Subcutaneous abdominal adipose tissue (tissue), 5 donors: ENCODE measurements around the gene SEMA3G.

Source experiments
- H3K27ac ChIP-seq: one replicate; pipeline ENCODE4 v1.7.0; 2013; ENCODE audit warnings: low read depth, mild to moderate bottlenecking, inconsistent platforms, low read length, moderate library complexity
- H3K27me3 ChIP-seq, 5 donors: one replicate each; pipeline ENCODE4 v1.7.0; 2013; ENCODE audit warnings: low read length in 5 of 5, inconsistent platforms in 1 of 5; ENCODE audit not compliant: control insufficient read depth in 5 of 5, insufficient read depth in 4 of 5
- H3K36me3 ChIP-seq, 5 donors: one replicate each; pipeline ENCODE4 v1.7.0; 2013; ENCODE audit warnings: low read length in 5 of 5; ENCODE audit not compliant: control insufficient read depth in 5 of 5, insufficient read depth in 5 of 5
- H3K4me1 ChIP-seq, 5 donors: one replicate each; pipeline ENCODE4 v1.7.0; 2013; ENCODE audit warnings: low read length in 5 of 5, mild to moderate bottlenecking in 3 of 5, moderate library complexity in 1 of 5; ENCODE audit not compliant: control insufficient read depth in 5 of 5, insufficient read depth in 5 of 5
- H3K4me3 ChIP-seq, 5 donors: one replicate each; pipeline ENCODE4 v1.7.0; 2013; ENCODE audit warnings: low read length in 5 of 5, low read depth in 1 of 5
- H3K9ac ChIP-seq, 5 donors: one replicate each; pipeline ENCODE4 v1.7.0; 2013; ENCODE audit warnings: low read length in 5 of 5, mild to moderate bottlenecking in 4 of 5, moderate library complexity in 3 of 5
- H3K9me3 ChIP-seq, 5 donors: one replicate each; pipeline ENCODE4 v1.7.0; 2013; ENCODE audit warnings: low read length in 5 of 5; ENCODE audit not compliant: control insufficient read depth in 5 of 5
- donor health status: healthy.
- donor health status: healthy.
- donor health status: healthy.
- donor health status: healthy.
- donor health status: healthy.

SEMA3G gene

GRCh38 chr3:52420388-52420787 is 24.5 kb downstream of the SEMA3G start:
- peak overlapping the region in 1 of 5 donors; percentile 5 for H3K9ac ChIP-seq
- no peak overlapping the region for H3K27ac ChIP-seq
- H3K9me3 ChIP-seq: no peaks in the 10 kb centered on the region
- H3K36me3 ChIP-seq: peaks cover 0 to 10% (median 4%) of the 10 kb centered on the region in 5 donors
- H3K4me1 ChIP-seq: peaks cover 3 to 21% (median 11%) of the 10 kb centered on the region in 5 donors
- no peak overlapping the region for H3K4me3 ChIP-seq
- no peaks in the 10 kb centered on the region for H3K27me3 ChIP-seq

- Histone ChIP-seq H3K4me3 (no peak overlapping the region), H3K9ac (no peak overlapping the region), H3K27ac (no peak overlapping the region), H3K4me1 (peaks cover 10 to 36% (median 28%) of the 10 kb centered on the region in 5 donors), H3K27me3 (no peaks in the 10 kb centered on the region), H3K9me3 (no peaks in the 10 kb centered on the region), H3K36me3 (peaks cover 0 to 8% (median 2%) of the 10 kb centered on the region in 5 donors)
These were observed 29.1 kb downstream of the SEMA3G start for GRCh38 chr3:52415800-52416199.

DNA sequence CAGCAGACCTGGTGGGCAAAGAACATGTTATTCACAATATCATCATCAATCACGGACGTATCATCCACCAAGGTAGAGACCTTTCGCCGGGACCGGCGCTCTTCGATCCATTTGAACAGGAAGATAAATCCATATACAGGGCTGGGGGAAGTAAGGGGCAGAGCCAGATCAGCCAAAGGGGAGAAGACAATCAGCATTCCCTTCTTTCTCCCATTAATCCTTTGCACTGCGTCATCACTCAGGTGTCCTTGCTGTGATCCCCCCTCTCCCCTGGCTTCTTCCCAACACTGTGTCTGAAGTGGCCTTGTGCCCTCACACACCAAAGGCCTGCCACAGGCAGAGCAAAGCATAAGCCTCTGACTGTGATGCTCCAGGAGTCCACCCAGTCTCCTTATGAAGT is 36.4 kb downstream of the SEMA3G start:
- Histone ChIP-seq H3K36me3 (peaks cover 6 to 53% (median 48%) of the 10 kb centered on the region in 5 donors), H3K9ac (peak overlapping the region; percentile 64 to 98 (median 94)), H3K4me1 (peaks cover 15 to 58% (median 44%) of the 10 kb centered on the region in 5 donors), H3K9me3 (no peaks in the 10 kb centered on the region), H3K27ac (peak overlapping the region; percentile 86), H3K4me3 (peak overlapping the region in 3 of 5 donors; percentile 79 to 85 (median 83)), H3K27me3 (no peaks in the 10 kb centered on the region)

GRCh38 chr3:52407779-52408178 is 37.1 kb downstream of the SEMA3G start:
- Histone ChIP-seq H3K9me3 (no peaks in the 10 kb centered on the region), H3K27ac (no peak overlapping the region), H3K4me1 (peaks cover 15 to 52% (median 42%) of the 10 kb centered on the region in 5 donors), H3K36me3 (peaks cover 2 to 60% (median 55%) of the 10 kb centered on the region in 5 donors), H3K27me3 (no peaks in the 10 kb centered on the region), H3K9ac (peak overlapping the region in 1 of 5 donors; percentile 98), H3K4me3 (no peak overlapping the region)

DNA sequence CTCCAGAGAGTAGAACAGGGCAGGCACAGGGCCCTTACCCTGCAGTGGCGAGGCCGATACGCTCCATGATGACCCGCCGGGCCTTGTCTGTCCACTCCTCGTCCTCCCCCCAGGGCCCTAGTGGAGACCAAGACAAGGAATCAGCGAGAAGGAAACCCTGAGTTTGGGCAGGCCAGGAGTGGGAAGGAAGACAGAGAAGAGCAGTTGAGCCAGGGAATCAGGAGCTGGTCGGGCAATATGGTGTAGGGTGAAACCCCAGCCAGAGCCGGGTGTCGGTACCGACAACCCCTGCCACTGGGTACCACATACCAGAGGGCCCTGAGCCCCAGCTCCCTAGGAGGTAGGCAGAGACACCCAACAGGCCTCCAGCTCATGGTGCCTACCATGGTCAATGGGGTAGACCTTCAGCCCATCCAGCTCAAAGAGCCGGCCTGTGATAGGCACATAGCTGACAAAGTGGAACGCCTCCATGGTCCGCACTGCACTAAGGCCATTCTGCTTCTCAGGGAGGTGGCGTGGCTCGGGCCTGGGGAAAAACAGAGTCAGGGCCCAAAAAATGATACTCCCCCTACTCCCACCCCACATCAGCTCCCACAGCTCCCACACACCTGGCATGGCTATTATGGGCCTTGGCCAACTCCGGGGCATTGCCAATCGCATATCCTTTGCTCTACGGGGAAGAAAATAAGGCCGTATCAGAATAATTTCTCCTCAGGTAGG is 38.0 kb downstream of the SEMA3G start:
- peaks cover 2 to 68% (median 63%) of the 10 kb centered on the region in 5 donors for H3K36me3 ChIP-seq
- H3K27ac ChIP-seq: no peak overlapping the region
- H3K4me3 ChIP-seq: no peak overlapping the region
- no peak overlapping the region for H3K9ac ChIP-seq
- peaks cover 14 to 44% (median 34%) of the 10 kb centered on the region in 5 donors for H3K4me1 ChIP-seq
- H3K9me3 ChIP-seq: no peaks in the 10 kb centered on the region
- H3K27me3 ChIP-seq: no peaks in the 10 kb centered on the region

- Histone ChIP-seq H3K36me3 (peaks cover 2 to 75% (median 70%) of the 10 kb centered on the region in 5 donors), H3K9me3 (no peaks in the 10 kb centered on the region), H3K27me3 (no peaks in the 10 kb centered on the region), H3K27ac (no peak overlapping the region), H3K4me1 (peaks cover 8 to 37% (median 27%) of the 10 kb centered on the region in 5 donors), H3K9ac (no peak overlapping the region), H3K4me3 (no peak overlapping the region)
These were observed 38.7 kb downstream of the SEMA3G start for GRCh38 chr3:52406231-52406661.

DNA sequence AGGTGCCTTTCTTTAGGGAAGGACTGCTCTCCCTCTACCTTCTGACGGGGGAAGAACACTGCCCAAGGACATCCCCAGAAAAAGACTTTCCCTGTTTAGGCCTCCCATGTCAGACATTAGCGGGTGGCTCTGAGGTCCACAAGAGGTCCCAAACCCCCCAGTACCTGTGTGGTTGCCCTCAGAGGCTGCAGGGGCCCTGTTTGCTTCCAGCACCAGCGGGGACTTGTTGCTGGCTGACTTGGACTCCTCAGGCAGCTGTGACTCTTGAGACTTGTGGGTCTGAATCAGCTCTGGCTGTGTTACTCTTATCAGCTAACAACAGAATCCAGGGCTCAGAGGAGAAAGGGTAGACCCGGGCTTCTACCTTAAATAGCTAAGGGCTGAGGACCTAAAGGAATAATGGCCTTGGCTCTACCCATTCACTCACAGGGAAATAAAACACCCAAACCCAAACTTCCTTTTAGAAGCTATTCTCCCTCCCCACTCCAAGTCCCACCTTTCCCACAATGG is 39.2 kb downstream of the SEMA3G start:
- Histone ChIP-seq H3K9me3 (no peaks in the 10 kb centered on the region), H3K27me3 (no peaks in the 10 kb centered on the region), H3K36me3 (peaks cover 2 to 81% (median 76%) of the 10 kb centered on the region in 5 donors), H3K4me3 (no peak overlapping the region), H3K27ac (no peak overlapping the region), H3K4me1 (peaks cover 7 to 31% (median 22%) of the 10 kb centered on the region in 5 donors), H3K9ac (no peak overlapping the region)

- no peak overlapping the region for H3K9ac ChIP-seq
These were observed 39.8 kb downstream of the SEMA3G start for GRCh38 chr3:52405066-52405465.

DNA sequence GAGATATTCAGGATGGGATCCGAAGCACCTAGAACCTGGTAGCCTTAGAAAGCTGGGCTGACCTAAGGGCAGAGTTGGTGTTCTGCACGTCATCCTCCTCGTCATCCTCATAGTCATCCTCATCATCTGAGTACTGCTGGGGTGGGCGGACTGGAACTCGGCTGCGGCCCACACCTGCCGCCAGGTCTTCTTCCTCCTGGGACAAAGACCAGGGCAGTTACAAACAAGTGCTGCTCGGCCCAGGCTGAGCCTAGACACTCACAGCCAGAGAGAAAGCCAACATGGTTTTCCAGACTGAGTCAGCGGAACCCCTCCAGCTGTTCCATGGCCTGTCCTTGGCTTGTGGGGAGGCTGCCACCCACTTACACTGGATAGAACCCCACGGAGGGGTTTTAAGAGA is 40.5 kb downstream of the SEMA3G start:
- no peak overlapping the region for H3K27ac ChIP-seq
- H3K27me3 ChIP-seq: no peaks in the 10 kb centered on the region
- H3K9me3 ChIP-seq: no peaks in the 10 kb centered on the region
- H3K36me3 ChIP-seq: peaks cover 2 to 94% (median 87%) of the 10 kb centered on the region in 5 donors
- peaks cover 7 to 30% (median 20%) of the 10 kb centered on the region in 5 donors for H3K4me1 ChIP-seq
- H3K4me3 ChIP-seq: no peak overlapping the region
- H3K9ac ChIP-seq: peak overlapping the region in 1 of 5 donors; percentile 31

More at GRCh38 chr3:52405066-52405465, 39.8 kb downstream of the SEMA3G start:
- H3K9me3 ChIP-seq: no peaks in the 10 kb centered on the region
- peaks cover 7 to 31% (median 22%) of the 10 kb centered on the region in 5 donors for H3K4me1 ChIP-seq
- H3K27me3 ChIP-seq: no peaks in the 10 kb centered on the region
- no peak overlapping the region for H3K27ac ChIP-seq
- peaks cover 2 to 87% (median 82%) of the 10 kb centered on the region in 5 donors for H3K36me3 ChIP-seq
- H3K4me3 ChIP-seq: no peak overlapping the region

GRCh38 chr3:52403955-52404354 is 40.9 kb downstream of the SEMA3G start:
- no peaks in the 10 kb centered on the region for H3K9me3 ChIP-seq
- H3K36me3 ChIP-seq: peaks cover 2 to 98% (median 91%) of the 10 kb centered on the region in 5 donors
- no peak overlapping the region for H3K27ac ChIP-seq

More at GRCh38 chr3:52403955-52404354, 40.9 kb downstream of the SEMA3G start:
- H3K4me3 ChIP-seq: no peak overlapping the region
- no peak overlapping the region for H3K9ac ChIP-seq
- peaks cover 6 to 26% (median 16%) of the 10 kb centered on the region in 5 donors for H3K4me1 ChIP-seq
- no peaks in the 10 kb centered on the region for H3K27me3 ChIP-seq
